ENCODE results near the gene CEBPE.

The CEBPE gene

DNA sequence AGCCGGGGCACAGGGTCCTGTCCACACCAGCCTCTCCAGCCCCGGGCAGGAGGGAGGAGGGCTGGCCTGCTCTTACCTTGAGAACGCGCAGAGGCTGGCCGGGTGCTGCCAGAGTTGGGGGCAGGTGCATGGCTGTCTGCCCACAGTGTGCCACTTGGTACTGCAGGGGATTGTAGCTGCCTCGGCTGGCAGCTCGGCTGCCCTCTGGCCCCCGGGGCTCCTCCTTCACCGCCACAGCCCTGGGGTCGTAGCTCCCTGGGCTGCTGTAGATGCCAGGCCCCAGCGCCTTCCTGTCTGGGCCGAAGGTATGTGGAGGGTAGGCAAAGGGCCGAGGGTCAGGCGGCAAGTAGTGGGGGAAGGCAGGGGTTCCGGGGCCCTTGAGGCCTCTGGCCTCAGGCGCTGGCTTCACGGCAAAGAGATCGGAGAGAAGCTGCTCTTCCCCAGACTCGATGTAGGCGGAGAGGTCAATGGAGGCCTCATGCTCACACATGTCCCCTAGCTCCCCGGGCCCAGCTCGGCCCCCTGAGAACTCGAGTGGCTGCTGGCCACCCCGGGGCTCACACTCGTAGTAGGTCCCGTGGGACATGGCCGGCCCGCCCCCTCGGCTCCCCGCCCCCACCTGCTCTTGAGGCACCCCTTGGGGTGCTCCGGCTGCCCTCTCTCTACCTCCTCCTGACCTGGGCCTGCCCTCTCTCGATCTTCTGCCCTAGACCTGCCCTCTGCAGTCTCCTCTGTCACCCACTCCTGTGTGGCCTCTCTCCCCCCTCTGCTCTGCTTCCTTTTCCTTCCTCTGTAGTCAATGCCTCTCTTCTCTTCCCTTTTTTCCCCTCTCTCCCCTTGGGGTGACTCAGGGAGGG is at the start of gene CEBPE:
TSS of gene CEBPE (minus strand) at position 750 of the 857 bp plus-strand sequence. CDS start at position 586, 164 bp downstream.
- H3K4me3 ChIP-seq (ENCODE audit: low read depth, low read length) = no peak within 1 kb of the TSS

DNA sequence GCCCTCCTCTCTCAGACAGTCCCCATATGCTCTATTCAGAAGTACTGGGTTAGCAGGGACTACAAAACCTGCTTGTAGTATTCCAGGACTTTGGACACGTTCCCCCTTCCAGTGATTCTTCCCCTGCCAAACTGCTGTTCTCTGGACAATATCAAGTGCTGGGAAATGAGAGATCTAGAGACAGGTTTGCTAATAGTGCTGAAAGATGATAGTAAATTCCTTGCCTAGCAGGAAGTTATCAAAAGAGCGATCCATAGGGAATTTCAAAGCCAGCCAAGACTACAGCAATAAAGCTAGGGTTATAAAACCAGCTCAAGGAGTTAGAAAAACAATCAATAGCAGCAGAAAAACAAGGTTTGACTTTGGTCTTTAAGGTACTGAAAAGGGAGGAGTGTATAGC is 49.2 kb upstream of the CEBPE start:
- DNase-seq (ENCODE audit: low read depth) = no peak
- H3K4me3 ChIP-seq (ENCODE audit: low read depth, low read length) = no peak overlapping the region

More for the DNA sequence above, at the start of gene CEBPE:
- DNase-seq (ENCODE audit: low read depth) = no peak

DNA sequence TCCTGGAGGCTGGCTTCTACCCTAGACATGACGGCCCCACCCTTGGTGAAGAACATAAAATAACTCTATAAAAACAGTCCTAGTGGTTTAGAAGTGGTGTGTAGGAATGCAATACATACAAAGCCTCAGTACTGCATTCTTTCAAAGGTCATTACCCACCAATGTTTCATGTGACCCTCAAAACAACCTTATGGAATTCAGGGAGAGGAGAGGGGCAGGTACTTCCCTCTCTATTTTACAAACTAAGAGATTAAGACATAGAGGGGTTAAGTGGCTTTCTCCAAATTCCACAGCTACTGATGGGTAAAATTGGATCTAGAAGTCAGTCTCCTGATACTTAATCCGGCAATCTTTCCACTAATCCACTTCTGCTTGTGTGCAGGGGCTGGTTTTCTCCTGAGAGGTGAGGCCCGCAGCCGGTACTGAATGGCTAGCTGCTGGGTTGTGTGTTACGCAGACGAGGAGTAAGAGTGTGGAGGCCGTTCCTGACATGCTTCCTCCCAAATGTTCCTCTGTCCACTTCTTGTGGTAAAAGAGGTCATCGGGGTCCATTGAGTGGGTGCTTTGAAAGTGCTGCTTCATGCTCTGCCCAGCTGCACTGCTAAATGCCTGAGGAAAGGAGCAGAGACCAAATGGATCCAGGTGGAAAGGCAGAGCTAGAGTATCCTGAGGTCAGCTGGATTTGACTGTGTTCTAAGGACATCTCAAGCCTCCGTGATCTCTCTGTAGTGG is 48.2 kb upstream of the CEBPE start:
- no peak overlapping the region for H3K4me3 ChIP-seq (ENCODE audit: low read depth, low read length)

DNA sequence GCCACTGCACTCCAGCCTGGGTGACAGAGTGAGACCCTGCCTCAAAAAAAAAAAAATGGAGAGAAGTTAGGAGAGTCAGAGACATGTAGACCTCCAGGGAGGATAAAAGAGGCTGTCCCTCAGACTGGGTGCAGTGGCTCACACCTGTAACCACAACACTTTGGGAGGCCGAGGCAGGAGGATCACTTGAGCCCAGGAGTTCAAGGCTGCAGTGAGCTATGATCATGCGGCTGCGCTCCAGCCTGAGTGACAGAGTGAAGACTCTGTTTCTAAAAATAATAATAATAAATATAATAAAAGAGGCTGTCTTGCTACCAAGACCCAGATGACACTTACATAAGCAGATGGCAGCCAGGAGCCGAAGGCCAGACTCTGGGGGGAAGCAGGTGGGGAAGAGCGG is 45.9 kb upstream of the CEBPE start:
- DNase-seq (ENCODE audit: low read depth) = no peak
- H3K4me3 ChIP-seq (ENCODE audit: low read depth, low read length) = no peak overlapping the region

More for the DNA sequence above, 48.2 kb upstream of the CEBPE start:
- no peak for DNase-seq (ENCODE audit: low read depth)

DNA sequence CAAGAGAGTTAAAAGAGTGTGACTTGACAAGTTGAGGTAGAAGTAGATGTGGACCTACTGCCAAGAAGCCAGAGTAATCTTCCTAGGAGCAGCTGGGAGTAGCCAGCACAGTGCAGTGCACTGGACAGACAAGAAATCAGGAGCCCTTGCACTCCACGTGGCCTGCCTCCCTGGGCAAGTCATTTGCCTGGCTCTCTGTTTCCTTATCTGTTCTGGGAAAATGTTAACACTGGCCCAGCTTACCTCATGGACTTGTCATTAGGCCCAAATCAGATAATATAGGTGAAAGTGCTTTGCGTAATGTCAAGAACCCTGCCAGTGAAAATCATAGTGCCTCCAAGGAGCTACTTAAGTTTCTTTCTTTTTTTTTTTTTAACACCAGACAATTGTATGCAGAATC is 45.2 kb upstream of the CEBPE start:
- no peak for DNase-seq (ENCODE audit: low read depth)
- H3K4me3 ChIP-seq (ENCODE audit: low read depth, low read length) = no peak overlapping the region

DNA sequence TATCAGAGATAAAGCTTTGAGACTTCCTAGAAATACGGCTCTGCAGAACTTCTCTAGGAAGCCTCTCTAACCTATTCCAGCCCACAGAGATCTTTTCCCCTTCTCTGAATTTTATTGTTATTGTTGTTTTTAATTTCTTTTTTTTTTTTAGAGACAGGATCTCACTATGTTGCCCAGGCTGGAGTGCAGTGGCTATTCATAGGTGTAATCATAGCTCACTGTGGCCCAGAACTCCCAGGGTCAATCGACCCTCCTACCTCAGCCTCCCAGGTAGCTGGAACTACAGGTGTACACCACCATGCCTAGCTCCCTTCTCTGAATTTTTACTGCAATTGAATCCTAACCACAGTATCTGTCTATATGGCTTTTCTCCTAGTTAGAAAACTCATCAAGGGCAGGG is 44.8 kb upstream of the CEBPE start:
- DNase-seq (ENCODE audit: low read depth) = no peak
- no peak overlapping the region for H3K4me3 ChIP-seq (ENCODE audit: low read depth, low read length)

DNA sequence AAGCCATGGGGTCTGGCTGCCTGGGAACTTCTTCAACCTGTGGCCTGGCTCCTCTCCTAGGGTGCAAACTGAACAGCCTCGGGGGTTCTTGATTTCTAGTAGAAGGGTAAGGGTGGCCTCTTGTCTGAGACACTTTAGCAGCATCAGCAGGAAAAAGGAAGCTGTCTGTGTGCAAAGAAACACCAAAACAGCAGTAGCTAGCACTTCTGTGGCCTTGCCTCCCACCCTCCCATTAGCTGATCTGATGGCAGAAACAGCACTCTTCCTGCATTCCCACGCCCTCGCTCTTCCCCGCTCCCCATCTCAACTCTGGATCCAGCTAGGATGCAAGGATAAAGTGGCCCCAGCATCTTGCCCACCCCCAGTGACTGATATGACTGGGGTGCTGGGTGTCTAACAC is 43.7 kb upstream of the CEBPE start:
- DNase-seq (ENCODE audit: low read depth) = no peak

GRCh38 chr14:23162005-23162404 is 43.0 kb upstream of the CEBPE start:
- H3K4me3 ChIP-seq (ENCODE audit: low read depth, low read length) = no peak overlapping the region
- DNase-seq (ENCODE audit: low read depth) = no peak

More for the DNA sequence above, 43.7 kb upstream of the CEBPE start:
- no peak overlapping the region for H3K4me3 ChIP-seq (ENCODE audit: low read depth, low read length)

- DNase-seq (ENCODE audit: low read depth) = peak; percentile 65
- no peak overlapping the region for H3K4me3 ChIP-seq (ENCODE audit: low read depth, low read length)
Observed at GRCh38 chr14:23160924-23161522, 42.0 kb upstream of the CEBPE start.

DNA sequence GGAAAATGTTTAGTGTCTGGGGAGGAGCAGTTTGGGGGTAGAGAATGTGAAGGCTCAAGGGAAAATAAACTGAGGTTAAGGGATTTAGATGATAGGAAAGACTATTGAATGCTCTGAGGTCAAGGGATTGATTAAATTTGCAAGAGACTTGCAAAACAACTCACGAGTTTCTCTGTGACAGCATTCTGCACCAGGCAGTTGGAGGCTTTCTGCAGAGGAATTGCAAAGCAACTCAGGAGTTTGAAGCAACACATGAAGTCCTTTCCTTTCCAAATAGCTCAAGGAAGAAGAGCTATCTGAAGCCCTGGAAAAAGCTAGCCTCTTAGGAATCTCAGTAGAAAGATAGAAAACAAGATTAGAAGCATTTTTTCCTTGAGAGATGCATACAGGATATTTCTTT is 40.5 kb upstream of the CEBPE start:
- no peak for DNase-seq (ENCODE audit: low read depth)

GRCh38 chr14:23158779-23159178 is 39.7 kb upstream of the CEBPE start:
- H3K4me3 ChIP-seq (ENCODE audit: low read depth, low read length) = no peak overlapping the region
- DNase-seq (ENCODE audit: low read depth) = no peak

More for the DNA sequence above, 40.5 kb upstream of the CEBPE start:
- H3K4me3 ChIP-seq (ENCODE audit: low read depth, low read length) = no peak overlapping the region

- H3K4me3 ChIP-seq (ENCODE audit: low read depth, low read length) = no peak overlapping the region
- peak; percentile 62 for DNase-seq (ENCODE audit: low read depth)
Observed at GRCh38 chr14:23154964-23155587, 36.0 kb upstream of the CEBPE start.

DNA sequence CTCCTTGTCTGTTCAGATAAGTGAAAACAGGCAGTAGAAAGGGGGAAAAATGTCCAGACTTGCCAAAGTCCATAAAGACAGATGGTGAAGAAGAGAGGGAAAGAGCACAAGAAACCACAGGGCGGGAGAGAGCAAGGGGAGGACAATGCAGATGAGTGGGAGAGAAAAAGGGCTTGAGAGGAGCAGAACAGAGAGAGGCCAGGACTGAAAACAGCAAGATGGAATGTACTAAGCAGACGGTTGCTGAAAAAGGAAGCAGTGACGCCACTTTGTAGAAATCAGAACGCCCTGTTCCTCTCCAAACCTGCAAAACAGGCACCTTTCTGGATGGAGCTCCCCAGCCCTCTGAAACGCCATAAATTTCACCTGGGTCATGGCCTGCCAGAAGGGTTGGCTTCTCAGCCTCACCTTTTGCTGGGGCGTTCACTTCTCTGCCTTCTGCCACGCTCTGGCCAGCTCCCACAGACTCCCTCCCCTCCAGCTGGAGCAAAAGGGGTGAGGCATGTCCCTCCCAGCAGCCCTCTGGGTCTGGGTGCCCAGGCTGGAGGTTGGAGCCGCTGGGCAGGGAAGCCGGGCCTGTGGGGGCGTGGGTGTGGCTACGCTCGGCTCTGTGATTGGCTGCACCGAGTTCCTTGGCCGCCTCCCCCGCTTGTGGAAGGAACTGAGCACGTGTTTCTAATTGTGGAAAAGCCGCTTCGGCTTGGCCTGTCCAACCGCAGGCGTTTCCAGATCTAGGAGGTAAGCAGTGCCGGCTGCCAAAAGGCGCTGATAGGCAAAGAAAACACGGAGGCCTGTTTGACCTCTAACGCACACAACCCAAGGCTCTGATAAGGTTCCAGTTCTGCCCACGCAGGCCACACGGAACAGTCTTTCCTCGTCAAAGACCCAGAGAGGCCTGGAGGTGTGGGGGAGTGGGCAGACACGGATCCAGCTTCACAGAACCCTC is 35.1 kb upstream of the CEBPE start:
- no peak overlapping the region for H3K4me3 ChIP-seq (ENCODE audit: low read depth, low read length)
- peak; percentile 65 for DNase-seq (ENCODE audit: low read depth)

GRCh38 chr14:23151342-23151741 is 32.3 kb upstream of the CEBPE start:
- H3K4me3 ChIP-seq (ENCODE audit: low read depth, low read length) = no peak overlapping the region
- no peak for DNase-seq (ENCODE audit: low read depth)

GRCh38 chr14:23149745-23150144 is 30.7 kb upstream of the CEBPE start:
- H3K4me3 ChIP-seq (ENCODE audit: low read depth, low read length) = no peak overlapping the region
- DNase-seq (ENCODE audit: low read depth) = no peak

DNA sequence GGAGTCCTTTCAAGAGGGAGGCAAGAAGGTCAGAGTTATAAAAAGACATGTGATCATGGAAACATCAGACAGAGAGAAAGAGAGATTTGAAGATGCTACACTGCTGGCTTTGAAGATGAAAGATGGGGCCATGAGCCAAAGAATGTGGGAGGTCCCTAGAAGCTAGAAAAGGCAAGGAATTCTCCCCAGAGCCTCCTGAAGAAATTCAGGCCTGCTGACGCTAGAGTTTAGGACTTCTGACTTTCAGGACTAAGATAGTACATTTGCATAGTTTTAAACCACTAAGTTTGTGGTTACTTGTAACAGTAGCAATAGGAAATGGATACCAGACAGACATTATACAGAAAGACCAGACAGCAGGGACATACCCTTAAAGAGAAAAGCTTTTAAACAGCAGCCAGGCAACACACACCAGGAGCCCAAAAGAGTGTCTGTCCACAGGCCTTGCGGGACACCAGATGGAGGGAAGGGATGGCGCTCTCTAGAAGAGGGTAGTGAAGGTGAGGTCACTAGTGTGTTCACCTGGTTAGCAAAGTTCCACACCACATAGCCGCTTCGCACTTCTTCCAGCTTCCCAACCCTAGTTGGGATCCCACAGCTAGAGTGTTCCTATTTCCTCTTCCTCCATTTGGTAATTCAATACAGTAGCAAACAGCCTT is 29.7 kb upstream of the CEBPE start:
- no peak for DNase-seq (ENCODE audit: low read depth)
- H3K4me3 ChIP-seq (ENCODE audit: low read depth, low read length) = no peak overlapping the region

- DNase-seq (ENCODE audit: low read depth) = no peak
- H3K4me3 ChIP-seq (ENCODE audit: low read depth, low read length) = no peak overlapping the region
Observed at GRCh38 chr14:23147676-23148075, 28.6 kb upstream of the CEBPE start.

- no peak overlapping the region for H3K4me3 ChIP-seq (ENCODE audit: low read depth, low read length)
- no peak for DNase-seq (ENCODE audit: low read depth)
Observed at GRCh38 chr14:23146980-23147379, 27.9 kb upstream of the CEBPE start.
